Ishikawa (cell line): ENCODE data around the gene USP32.

ENCODE experiments used
- CREB1 ChIP-seq: IDR thresholded peaks from 2 replicates; pipeline ENCODE4 v1.6.1; 2012; ENCODE audit warnings: low read depth
- TAF1 ChIP-seq: IDR thresholded peaks from 2 replicates; pipeline ENCODE4 v1.6.1; 2012; ENCODE audit warnings: low read depth, mild to moderate bottlenecking
- YY1 ChIP-seq: IDR thresholded peaks from 2 replicates; pipeline ENCODE4 v1.6.1; 2012; ENCODE audit warnings: low read depth
- TF ChIP-seq, protein P1 (sequence below): IDR thresholded peaks from 2 replicates; pipeline ENCODE4 v1.6.1; 2012; ENCODE audit warnings: low read depth, mild to moderate bottlenecking
- TF ChIP-seq, protein P2 (sequence below): IDR thresholded peaks from 2 replicates; pipeline ENCODE4 v1.6.1; 2012
- TF ChIP-seq, protein P3 (sequence below): IDR thresholded peaks from 2 replicates; pipeline ENCODE4 v1.6.1; 2012

DNA sequence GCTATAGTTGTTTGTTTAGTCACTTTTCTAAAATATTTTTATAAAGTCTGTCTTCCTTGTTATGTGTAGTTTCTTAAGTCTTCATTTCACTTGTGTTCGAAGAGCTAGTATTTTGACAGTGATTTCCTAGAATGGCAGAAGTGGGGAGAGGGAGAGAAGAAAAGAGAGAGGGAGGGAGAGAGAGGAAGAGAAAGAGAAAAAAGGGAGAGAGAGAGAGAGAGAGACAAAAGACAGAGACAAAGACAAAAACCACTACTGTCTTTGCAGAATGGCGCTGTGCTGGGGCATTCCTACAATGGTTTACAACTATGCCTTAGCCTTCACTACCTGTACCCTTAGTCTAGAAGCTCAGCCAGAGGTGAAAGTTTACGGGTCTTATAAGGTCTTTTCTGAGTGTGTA is 151.6 kb downstream of the USP32 start:
- TF ChIP-seq, protein P1, sequence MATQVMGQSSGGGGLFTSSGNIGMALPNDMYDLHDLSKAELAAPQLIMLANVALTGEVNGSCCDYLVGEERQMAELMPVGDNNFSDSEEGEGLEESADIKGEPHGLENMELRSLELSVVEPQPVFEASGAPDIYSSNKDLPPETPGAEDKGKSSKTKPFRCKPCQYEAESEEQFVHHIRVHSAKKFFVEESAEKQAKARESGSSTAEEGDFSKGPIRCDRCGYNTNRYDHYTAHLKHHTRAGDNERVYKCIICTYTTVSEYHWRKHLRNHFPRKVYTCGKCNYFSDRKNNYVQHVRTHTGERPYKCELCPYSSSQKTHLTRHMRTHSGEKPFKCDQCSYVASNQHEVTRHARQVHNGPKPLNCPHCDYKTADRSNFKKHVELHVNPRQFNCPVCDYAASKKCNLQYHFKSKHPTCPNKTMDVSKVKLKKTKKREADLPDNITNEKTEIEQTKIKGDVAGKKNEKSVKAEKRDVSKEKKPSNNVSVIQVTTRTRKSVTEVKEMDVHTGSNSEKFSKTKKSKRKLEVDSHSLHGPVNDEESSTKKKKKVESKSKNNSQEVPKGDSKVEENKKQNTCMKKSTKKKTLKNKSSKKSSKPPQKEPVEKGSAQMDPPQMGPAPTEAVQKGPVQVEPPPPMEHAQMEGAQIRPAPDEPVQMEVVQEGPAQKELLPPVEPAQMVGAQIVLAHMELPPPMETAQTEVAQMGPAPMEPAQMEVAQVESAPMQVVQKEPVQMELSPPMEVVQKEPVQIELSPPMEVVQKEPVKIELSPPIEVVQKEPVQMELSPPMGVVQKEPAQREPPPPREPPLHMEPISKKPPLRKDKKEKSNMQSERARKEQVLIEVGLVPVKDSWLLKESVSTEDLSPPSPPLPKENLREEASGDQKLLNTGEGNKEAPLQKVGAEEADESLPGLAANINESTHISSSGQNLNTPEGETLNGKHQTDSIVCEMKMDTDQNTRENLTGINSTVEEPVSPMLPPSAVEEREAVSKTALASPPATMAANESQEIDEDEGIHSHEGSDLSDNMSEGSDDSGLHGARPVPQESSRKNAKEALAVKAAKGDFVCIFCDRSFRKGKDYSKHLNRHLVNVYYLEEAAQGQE = no peak
- no peak for TF ChIP-seq YY1
- TF ChIP-seq, protein P2, sequence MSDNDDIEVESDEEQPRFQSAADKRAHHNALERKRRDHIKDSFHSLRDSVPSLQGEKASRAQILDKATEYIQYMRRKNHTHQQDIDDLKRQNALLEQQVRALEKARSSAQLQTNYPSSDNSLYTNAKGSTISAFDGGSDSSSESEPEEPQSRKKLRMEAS = no peak
- TF ChIP-seq, protein P3, sequence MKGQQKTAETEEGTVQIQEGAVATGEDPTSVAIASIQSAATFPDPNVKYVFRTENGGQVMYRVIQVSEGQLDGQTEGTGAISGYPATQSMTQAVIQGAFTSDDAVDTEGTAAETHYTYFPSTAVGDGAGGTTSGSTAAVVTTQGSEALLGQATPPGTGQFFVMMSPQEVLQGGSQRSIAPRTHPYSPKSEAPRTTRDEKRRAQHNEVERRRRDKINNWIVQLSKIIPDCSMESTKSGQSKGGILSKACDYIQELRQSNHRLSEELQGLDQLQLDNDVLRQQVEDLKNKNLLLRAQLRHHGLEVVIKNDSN = no peak
- TF ChIP-seq CREB1 = no peak
- no peak for TF ChIP-seq TAF1
